GM23338 (cell line): ENCODE measurements around the gene CARMIL1. TPM values are rescaled to one million over a fixed set of nuclear protein-coding genes. Genes with fewer than 3 reads are reported as not detected.

Source experiments
- ATAC-seq: fragments of 200-7000 bp; cut with Tn5 transposase; 3 replicates; pipeline ENCODE4 v1.9.1; 2020
- DNase-seq: peaks from one replicate; pipeline ENCODE4 v3.0.0-alpha.2; 2015; ENCODE audit warnings: low spot score
- H2AFZ ChIP-seq: fragments of 200-600 bp; sonication (generic); 2 replicates; pipeline ENCODE4 v1.8.0; 2016; ENCODE audit warnings: antibody characterized with exemption, mild to moderate bottlenecking, moderate library complexity
- H3F3A ChIP-seq: fragments of 200-600 bp; sonication (generic); replicated peaks from 2 replicates; pipeline ENCODE4 v1.8.0; 2017; ENCODE audit warnings: antibody characterized with exemption, mixed run types, low read depth
- H3K27ac ChIP-seq: fragments of 200-600 bp; sonication (generic); 2 replicates; pipeline ENCODE4 v1.6.1; 2016; ENCODE audit warnings: low read depth
- H3K27me3 ChIP-seq: fragments of 200-600 bp; sonication (generic); 2 replicates; pipeline ENCODE4 v1.8.0; 2016; ENCODE audit warnings: mild to moderate bottlenecking, mixed run types, moderate library complexity; ENCODE audit not compliant: insufficient read depth
- H3K36me3 ChIP-seq: fragments of 200-600 bp; sonication (generic); 2 replicates; pipeline ENCODE4 v1.8.0; 2016; ENCODE audit warnings: mild to moderate bottlenecking; ENCODE audit not compliant: insufficient read depth
- H3K4me1 ChIP-seq: fragments of 200-600 bp; sonication (generic); 2 replicates; pipeline ENCODE4 v1.8.0; 2016; ENCODE audit warnings: mild to moderate bottlenecking, moderate library complexity; ENCODE audit not compliant: insufficient read depth
- H3K4me2 ChIP-seq: fragments of 200-600 bp; sonication (generic); 2 replicates; pipeline ENCODE4 v1.7.1; 2017; ENCODE audit warnings: mixed run types
- H3K4me3 ChIP-seq: fragments of 200-600 bp; sonication (generic); 2 replicates; pipeline ENCODE4 v1.6.1; 2016; ENCODE audit warnings: mixed run types
- H3K79me2 ChIP-seq: fragments of 200-600 bp; sonication (generic); replicated peaks from 2 replicates; pipeline ENCODE4 v1.8.0; 2017; ENCODE audit warnings: mild to moderate bottlenecking; ENCODE audit not compliant: insufficient read depth
- H3K9me2 ChIP-seq: fragments of 200-600 bp; sonication (generic); 2 replicates; pipeline ENCODE4 v1.8.0; 2017; ENCODE audit not compliant: insufficient read depth
- H4K20me1 ChIP-seq: fragments of 200-600 bp; sonication (generic); replicated peaks from 2 replicates; pipeline ENCODE4 v1.8.0; 2017; ENCODE audit warnings: mild to moderate bottlenecking; ENCODE audit not compliant: insufficient read depth
- H3K27ac Mint-ChIP-seq: 2 replicates; pipeline ENCODE4 v1.8.0; 2020; ENCODE audit warnings: inconsistent platforms, mild to moderate bottlenecking, moderate library complexity, mixed read lengths
- H3K27me3 Mint-ChIP-seq: 3 replicates; pipeline ENCODE4 v1.8.0; 2022; ENCODE audit warnings: low read depth, mild to moderate bottlenecking, moderate library complexity, mixed read lengths, inconsistent platforms; ENCODE audit not compliant: insufficient read depth, poor library complexity
- H3K36me3 Mint-ChIP-seq: 3 replicates; pipeline ENCODE4 v1.8.0; 2021; ENCODE audit warnings: low read depth, mild to moderate bottlenecking, inconsistent platforms, moderate library complexity, mixed read lengths
- H3K4me1 Mint-ChIP-seq: 3 replicates; pipeline ENCODE4 v1.8.0; 2020; ENCODE audit warnings: mild to moderate bottlenecking, inconsistent platforms, mixed read lengths
- H3K4me3 Mint-ChIP-seq: 3 replicates; pipeline ENCODE4 v1.8.0; 2021; ENCODE audit warnings: moderate library complexity, mild to moderate bottlenecking, inconsistent platforms, mixed read lengths
- H3K9me3 Mint-ChIP-seq: 3 replicates; pipeline ENCODE4 v1.8.0; 2020; ENCODE audit warnings: moderate library complexity, mild to moderate bottlenecking, inconsistent platforms, mixed read lengths
- CREB1 ChIP-seq: fragments of 250-450 bp; sonication (Bioruptor Pico); IDR thresholded peaks from 2 replicates; pipeline ENCODE4 v1.5.0; 2020; ENCODE audit warnings: low read depth, mild to moderate bottlenecking, moderate library complexity
- CTCF ChIP-seq, 2 experiments: fragments of 200-600 bp in 1 of 2; sonication (generic) in 1 of 2; conservative IDR thresholded peaks; 2 replicates each; pipeline versions ENCODE4 v1.5.1 to v1.6.1; 2016 to 2017; ENCODE audit warnings: antibody characterized with exemption in 2 of 2, low read depth in 2 of 2, mild to moderate bottlenecking in 2 of 2, moderate library complexity in 1 of 2
- ETS1 ChIP-seq: IDR thresholded peaks from 2 replicates; pipeline ENCODE4 v1.6.1; 2016; ENCODE audit warnings: antibody characterized with exemption
- EZH2 ChIP-seq: fragments of 200-600 bp; sonication (generic); IDR thresholded peaks from one replicate; pipeline ENCODE4 v1.8.0; 2017; ENCODE audit warnings: antibody characterized with exemption, mild to moderate bottlenecking, low read depth; ENCODE audit not compliant: unreplicated experiment
- EZH2phosphoT487 ChIP-seq: fragments of 200-600 bp; sonication (generic); IDR thresholded peaks from one replicate; pipeline ENCODE4 v1.8.1; 2018; ENCODE audit warnings: antibody characterized with exemption; ENCODE audit not compliant: unreplicated experiment
- JUNB ChIP-seq: IDR thresholded peaks from one replicate; pipeline ENCODE4 v1.6.1; 2016; ENCODE audit warnings: antibody characterized with exemption; ENCODE audit not compliant: unreplicated experiment
- NANOG ChIP-seq: IDR thresholded peaks from 2 replicates; pipeline ENCODE4 v1.6.1; 2016; ENCODE audit warnings: antibody characterized with exemption, borderline replicate concordance
- POLR2AphosphoS5 ChIP-seq: IDR thresholded peaks from 2 replicates; pipeline ENCODE4 v1.6.1; 2016; ENCODE audit warnings: antibody characterized with exemption, low read depth
- REST ChIP-seq: IDR thresholded peaks from one replicate; pipeline ENCODE4 v1.6.1; 2018; ENCODE audit warnings: antibody characterized with exemption; ENCODE audit not compliant: unreplicated experiment
- STAT1 ChIP-seq: IDR thresholded peaks from one replicate; pipeline ENCODE4 v1.6.1; 2016; ENCODE audit warnings: antibody characterized with exemption; ENCODE audit not compliant: unreplicated experiment
- ZNF114 ChIP-seq: fragments of 250-450 bp; sonication (Bioruptor Pico); IDR thresholded peaks from 2 replicates; pipeline ENCODE4 v1.5.0; 2020; ENCODE audit warnings: mild to moderate bottlenecking, moderate library complexity
- ZNF331 ChIP-seq: fragments of 250-450 bp; sonication (Bioruptor Pico); IDR thresholded peaks from 2 replicates; pipeline ENCODE4 v1.5.0; 2020; ENCODE audit warnings: low read depth, mild to moderate bottlenecking, moderate library complexity
- ZNF462 ChIP-seq: fragments of 250-450 bp; sonication (Bioruptor Pico); IDR thresholded peaks from 2 replicates; pipeline ENCODE4 v1.5.0; 2020; ENCODE audit warnings: mild to moderate bottlenecking, moderate library complexity
- polyA plus RNA-seq: library from polyadenylated mRNA; unstranded; fragments of >200 nt; fragmentation: Nextera tagmentation; extraction: Ambion mirVana; gene quantifications from 2 replicates; pipeline ENCODE4 v1.2.1, GENCODE V29; 2016
- total RNA-seq: library from RNA; depleted of rRNA; stranded (reverse); fragments of >200 nt; shearing (Covaris generic); gene quantifications from 2 replicates; pipeline ENCODE4 v1.2.3, GENCODE V29; 2014

The CARMIL1 gene
- total and polyA plus RNA-seq, 2 experiments from 2014 or later = 43.2 to 66.9 TPM

GRCh38 chr6:25302677-25303128 lies 23.5 kb downstream of the CARMIL1 start:
- Histone ChIP-seq H2AFZ (no peak overlapping the region), H3K27me3 (no peaks in the 10 kb centered on the region), H3K4me3 (no peak overlapping the region), H3K4me1 (peaks cover 37% of the 10 kb centered on the region), H3K9me2 (no peaks in the 10 kb centered on the region), H3K27ac (no peak overlapping the region), H4K20me1 (peaks cover 19% of the 10 kb centered on the region), H3K79me2 (peaks cover 100% of the 10 kb centered on the region), H3K4me2 (0 out of 2 replicates have a peak overlapping the region, but pooled peaks have one; percentile 29), H3F3A (no peaks in the 10 kb centered on the region), H3K36me3 (no peaks in the 10 kb centered on the region)
- Mint-ChIP-seq H3K4me3 (no peak overlapping the region), H3K27ac (peak overlapping the region; percentile 26; the same call in 1 of the 2 replicates), H3K4me1 (peaks cover 33% of the 10 kb centered on the region), H3K27me3 (peaks cover 2% of the 10 kb centered on the region), H3K36me3 (peaks cover 10% of the 10 kb centered on the region; the same call in 2 of the 3 replicates), H3K9me3 (peaks cover 11% of the 10 kb centered on the region; the same call in 2 of the 3 replicates)
- TF ChIP-seq POLR2AphosphoS5 (no peak), EZH2phosphoT487 (no peak), CTCF (conservative IDR thresholded peaks at IDR 0.05; ENCODE audit: low read depth in 2 of 2) (no peak), EZH2 (no peak), ZNF114 (no peak), ETS1 (no peak), REST (no peak), ZNF462 (no peak), ZNF331 (CRISPR knock-in tag) (no peak), STAT1 (no peak), JUNB (no peak), NANOG (no peak), CREB1 (CRISPR knock-in tag) (no peak)
- DNase-seq (no peak), ATAC-seq (peak; percentile 52)
